GM12875 (cell line): ENCODE results near the gene BUB1B.

Source experiments
- H3K4me3 ChIP-seq: one replicate; pipeline ENCODE4 v1.5.1; 2011; ENCODE audit warnings: low read depth, low read length, control low read depth
- TF ChIP-seq, protein P1 (sequence below): IDR thresholded peaks from 2 replicates; pipeline ENCODE4 v1.5.1; 2011; ENCODE audit warnings: low read depth, mild to moderate bottlenecking, control low read depth, inconsistent platforms, low read length, moderate library complexity, borderline replicate concordance; ENCODE audit not compliant: insufficient read depth

BUB1B gene

DNA sequence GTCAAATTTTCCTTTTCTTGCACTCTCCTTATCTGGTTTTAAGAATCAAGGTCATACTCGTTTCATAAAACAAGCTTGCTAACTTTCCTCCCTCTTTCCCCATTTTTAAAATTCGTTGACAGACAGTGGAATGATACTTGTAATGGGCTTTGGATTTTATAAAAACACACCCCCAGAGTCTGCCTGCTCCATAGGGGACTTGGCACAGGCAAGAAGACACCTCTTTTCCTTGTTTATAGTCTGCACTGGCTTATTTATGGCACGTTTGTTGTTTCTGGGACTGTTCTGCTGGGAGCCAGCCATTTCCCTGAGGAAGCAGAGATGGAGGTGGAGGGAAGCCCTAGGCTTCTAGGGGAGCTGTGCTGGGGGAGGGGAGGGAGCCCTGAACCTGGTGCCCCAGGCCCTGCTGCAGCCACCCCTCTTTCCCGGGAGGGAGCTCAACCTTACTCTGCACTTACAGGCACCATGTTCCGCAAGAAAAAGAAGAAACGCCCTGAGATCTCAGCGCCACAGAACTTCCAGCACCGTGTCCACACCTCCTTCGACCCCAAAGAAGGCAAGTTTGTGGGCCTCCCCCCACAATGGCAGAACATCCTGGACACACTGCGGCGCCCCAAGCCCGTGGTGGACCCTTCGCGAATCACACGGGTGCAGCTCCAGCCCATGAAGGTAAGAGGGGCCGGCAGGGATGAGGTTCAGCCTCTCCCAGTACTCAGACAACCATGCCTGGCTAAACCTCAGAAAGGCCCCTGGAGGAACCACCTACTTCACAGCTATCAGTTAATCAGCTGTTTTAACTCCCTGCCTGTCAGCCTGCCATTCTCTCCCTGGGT is 103.7 kb downstream of the BUB1B start:
- TF ChIP-seq, protein P1, sequence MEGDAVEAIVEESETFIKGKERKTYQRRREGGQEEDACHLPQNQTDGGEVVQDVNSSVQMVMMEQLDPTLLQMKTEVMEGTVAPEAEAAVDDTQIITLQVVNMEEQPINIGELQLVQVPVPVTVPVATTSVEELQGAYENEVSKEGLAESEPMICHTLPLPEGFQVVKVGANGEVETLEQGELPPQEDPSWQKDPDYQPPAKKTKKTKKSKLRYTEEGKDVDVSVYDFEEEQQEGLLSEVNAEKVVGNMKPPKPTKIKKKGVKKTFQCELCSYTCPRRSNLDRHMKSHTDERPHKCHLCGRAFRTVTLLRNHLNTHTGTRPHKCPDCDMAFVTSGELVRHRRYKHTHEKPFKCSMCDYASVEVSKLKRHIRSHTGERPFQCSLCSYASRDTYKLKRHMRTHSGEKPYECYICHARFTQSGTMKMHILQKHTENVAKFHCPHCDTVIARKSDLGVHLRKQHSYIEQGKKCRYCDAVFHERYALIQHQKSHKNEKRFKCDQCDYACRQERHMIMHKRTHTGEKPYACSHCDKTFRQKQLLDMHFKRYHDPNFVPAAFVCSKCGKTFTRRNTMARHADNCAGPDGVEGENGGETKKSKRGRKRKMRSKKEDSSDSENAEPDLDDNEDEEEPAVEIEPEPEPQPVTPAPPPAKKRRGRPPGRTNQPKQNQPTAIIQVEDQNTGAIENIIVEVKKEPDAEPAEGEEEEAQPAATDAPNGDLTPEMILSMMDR = no peak
- H3K4me3 ChIP-seq = no peak overlapping the region

DNA sequence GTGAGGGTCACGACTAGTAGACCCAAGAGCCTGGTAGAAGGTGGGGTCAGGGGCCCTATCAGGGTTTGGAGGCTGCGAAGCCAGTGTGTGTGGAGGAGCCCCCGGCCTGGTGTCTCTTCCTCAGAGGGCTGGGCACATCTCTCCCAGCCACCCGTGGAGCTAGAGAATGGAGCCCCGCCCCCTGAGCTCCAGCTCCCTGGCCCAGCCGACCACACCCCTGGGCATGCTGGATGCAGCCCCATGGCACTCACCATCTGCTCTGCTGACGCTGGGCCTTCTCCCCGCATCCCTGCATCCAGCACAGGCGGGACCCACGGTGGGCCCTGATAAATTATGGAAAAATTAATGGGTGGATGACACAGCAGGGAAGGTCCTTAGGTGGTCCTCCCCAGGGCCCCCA is 104.5 kb downstream of the BUB1B start:
- TF ChIP-seq, protein P1 = no peak
- no peak overlapping the region for H3K4me3 ChIP-seq

DNA sequence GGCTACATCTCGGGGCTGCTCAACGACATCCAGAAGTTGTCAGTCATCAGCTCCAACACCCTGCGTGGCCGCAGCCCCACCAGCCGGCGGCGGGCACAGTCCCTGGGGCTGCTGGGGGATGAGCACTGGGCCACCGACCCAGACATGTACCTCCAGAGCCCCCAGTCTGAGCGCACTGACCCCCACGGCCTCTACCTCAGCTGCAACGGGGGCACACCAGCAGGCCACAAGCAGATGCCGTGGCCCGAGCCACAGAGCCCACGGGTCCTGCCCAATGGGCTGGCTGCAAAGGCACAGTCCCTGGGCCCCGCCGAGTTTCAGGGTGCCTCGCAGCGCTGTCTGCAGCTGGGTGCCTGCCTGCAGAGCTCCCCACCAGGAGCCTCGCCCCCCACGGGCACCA is 105.0 kb downstream of the BUB1B start:
- H3K4me3 ChIP-seq = no peak overlapping the region
- TF ChIP-seq, protein P1 = no peak

DNA sequence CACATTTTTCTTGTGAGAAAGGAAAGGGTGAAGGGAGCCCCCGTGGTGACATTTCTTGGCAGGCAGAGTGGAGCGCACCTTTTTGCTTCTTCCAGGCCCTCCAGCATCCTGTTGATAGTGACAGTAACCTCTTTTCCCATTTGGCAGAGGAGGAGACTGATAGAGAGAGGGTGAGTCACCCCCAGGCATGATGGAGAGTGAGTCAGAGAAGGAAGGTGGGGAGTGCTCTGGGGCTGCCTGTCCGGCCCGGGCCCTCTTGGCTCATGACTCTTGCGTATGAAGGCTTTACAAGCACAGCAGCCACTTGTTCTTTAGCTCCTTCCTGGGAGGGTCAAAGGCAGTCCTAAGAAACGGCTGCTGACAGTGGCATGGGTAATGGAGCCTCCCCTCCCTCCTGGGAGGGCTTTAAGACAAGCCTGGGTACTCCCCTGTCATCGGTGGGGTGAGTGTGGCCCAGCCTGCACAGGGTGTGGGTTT is 106.0 kb downstream of the BUB1B start:
- no peak overlapping the region for H3K4me3 ChIP-seq
- TF ChIP-seq, protein P1 = no peak

DNA sequence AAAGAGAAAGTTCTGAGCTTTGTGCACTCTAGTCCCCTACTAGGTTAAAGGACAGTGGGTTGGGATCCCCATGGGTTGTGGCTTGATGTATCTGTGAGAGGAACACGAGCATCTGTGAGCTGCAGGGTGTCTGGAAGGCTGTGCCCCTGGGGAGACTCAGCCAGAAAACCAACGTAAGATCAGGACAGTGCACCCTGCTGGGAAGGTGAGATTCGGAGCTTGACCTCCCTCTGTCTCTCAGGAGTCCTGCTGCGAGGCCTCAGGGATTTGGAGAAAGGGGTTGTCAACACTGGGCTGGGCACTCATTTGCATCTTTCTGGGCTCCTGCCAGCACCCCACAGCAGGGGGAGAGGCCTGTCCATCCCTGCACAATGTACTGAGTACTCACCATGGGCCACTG is 106.8 kb downstream of the BUB1B start:
- no peak overlapping the region for H3K4me3 ChIP-seq

DNA sequence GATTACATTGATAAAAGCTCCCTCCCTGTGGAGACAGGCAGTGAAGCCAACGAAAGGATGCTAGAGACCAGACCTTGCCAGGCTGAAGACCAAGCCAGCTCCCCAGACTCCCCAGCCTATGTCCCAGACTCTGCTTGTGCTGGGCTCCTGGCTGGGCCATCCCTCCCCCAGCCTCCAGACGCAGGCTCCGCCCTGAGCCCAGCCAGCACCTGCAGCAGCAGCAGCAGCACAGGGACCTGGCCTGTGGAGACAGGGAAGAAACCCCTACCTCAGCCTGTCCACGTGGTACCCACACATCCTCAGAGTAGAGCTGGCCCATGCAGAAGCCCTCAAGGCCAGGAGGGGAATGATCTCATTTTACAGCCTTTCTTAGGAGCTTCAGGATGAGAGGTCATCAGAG is 108.7 kb downstream of the BUB1B start:
- TF ChIP-seq, protein P1 = no peak
- H3K4me3 ChIP-seq = no peak overlapping the region

More for the DNA sequence above, 106.8 kb downstream of the BUB1B start:
- TF ChIP-seq, protein P1 = no peak
